Hepatocyte (in vitro differentiated cells): ENCODE results near the gene MAP3K20. TPM values are rescaled to one million over a fixed set of nuclear protein-coding genes. Genes with fewer than 3 reads are reported as not detected.

Source experiments
- DNase-seq: peaks from one replicate; pipeline ENCODE4 v3.0.0-alpha.2; 2016; ENCODE audit warnings: low spot score
- H2AFZ ChIP-seq: fragments of 200-600 bp; sonication (generic); 2 replicates; pipeline ENCODE4 v1.6.0; 2016; ENCODE audit warnings: antibody characterized with exemption, mild to moderate bottlenecking
- H3K27ac ChIP-seq: fragments of 200-600 bp; sonication (generic); 2 replicates; pipeline ENCODE4 v1.5.1; 2016; ENCODE audit warnings: mild to moderate bottlenecking
- H3K27me3 ChIP-seq: fragments of 200-600 bp; sonication (generic); 2 replicates; pipeline ENCODE4 v1.6.1; 2016
- H3K36me3 ChIP-seq: fragments of 200-600 bp; sonication (generic); replicated peaks from 2 replicates; pipeline ENCODE4 v1.5.1; 2016; ENCODE audit warnings: low read depth; ENCODE audit not compliant: insufficient read depth
- H3K4me1 ChIP-seq: fragments of 200-600 bp; sonication (generic); 2 replicates; pipeline ENCODE4 v1.5.1; 2016; ENCODE audit warnings: mild to moderate bottlenecking, moderate library complexity; ENCODE audit not compliant: insufficient read depth
- H3K4me2 ChIP-seq: fragments of 200-600 bp; sonication (generic); 2 replicates; pipeline ENCODE4 v1.6.0; 2016
- H3K4me3 ChIP-seq: fragments of 200-600 bp; sonication (generic); 2 replicates; pipeline ENCODE4 v1.5.1; 2016; ENCODE audit warnings: mild to moderate bottlenecking
- H3K79me2 ChIP-seq: fragments of 200-600 bp; sonication (generic); 2 replicates; pipeline ENCODE4 v1.6.0; 2017; ENCODE audit warnings: mild to moderate bottlenecking
- H3K9me2 ChIP-seq: fragments of 200-600 bp; sonication (generic); replicated peaks from 2 replicates; pipeline ENCODE4 v1.6.0; 2017; ENCODE audit warnings: mild to moderate bottlenecking; ENCODE audit not compliant: insufficient read depth
- H3K9me3 ChIP-seq: fragments of 200-600 bp; sonication (generic); 2 replicates; pipeline ENCODE4 v1.5.1; 2016; ENCODE audit warnings: low read depth, mild to moderate bottlenecking
- H4K20me1 ChIP-seq: fragments of 200-600 bp; sonication (generic); 2 replicates; pipeline ENCODE4 v1.6.0; 2016; ENCODE audit warnings: mild to moderate bottlenecking; ENCODE audit not compliant: insufficient read depth, poor library complexity, severe bottlenecking
- CTCF ChIP-seq: fragments of 200-600 bp; sonication (generic); IDR thresholded peaks from 2 replicates; pipeline ENCODE4 v1.5.1; 2016; ENCODE audit warnings: antibody characterized with exemption, mild to moderate bottlenecking; ENCODE audit not compliant: poor library complexity
- EZH2 ChIP-seq: fragments of 200-600 bp; sonication (generic); IDR thresholded peaks from 2 replicates; pipeline ENCODE4 v1.6.1; 2016; ENCODE audit warnings: antibody characterized with exemption, mild to moderate bottlenecking, borderline replicate concordance
- EZH2phosphoT487 ChIP-seq: fragments of 200-600 bp; sonication (generic); IDR thresholded peaks from one replicate; pipeline ENCODE4 v1.6.1; 2018; ENCODE audit warnings: antibody characterized with exemption, mild to moderate bottlenecking, low read depth, moderate library complexity; ENCODE audit not compliant: unreplicated experiment, severe bottlenecking
- WGBS: methylation state at CpG from one replicate; pipeline ENCODE4 v1.1.6; 2016; ENCODE audit warnings: low lambda C conversion rate; ENCODE audit errors: missing lambda C conversion rate; 5-methylcytosine and 5-hydroxymethylcytosine counted together
- polyA plus RNA-seq: library from polyadenylated mRNA; unstranded; fragments of >200 nt; fragmentation: Nextera tagmentation; extraction: Ambion mirVana; gene quantifications from 2 replicates; pipeline ENCODE4 v1.2.1, GENCODE V29; 2016
- total RNA-seq: library from RNA; depleted of rRNA; stranded (reverse); fragments of >200 nt; gene quantifications from 2 replicates; pipeline ENCODE4 v1.2.3, GENCODE V29; 2014

MAP3K20 gene
- total and polyA plus RNA-seq, 2 experiments from 2014 or later = 16.5 to 23.3 TPM

- Histone ChIP-seq H3K4me3 (no peak overlapping the region), H4K20me1 (no peaks in the 10 kb centered on the region), H3K9me3 (peaks cover 4% of the 10 kb centered on the region), H3K79me2 (peaks cover 30% of the 10 kb centered on the region), H3K9me2 (no peaks in the 10 kb centered on the region), H3K4me1 (peaks cover 8% of the 10 kb centered on the region), H3K36me3 (no peaks in the 10 kb centered on the region), H3K4me2 (no peak overlapping the region), H2AFZ (no peak overlapping the region), H3K27me3 (no peaks in the 10 kb centered on the region), H3K27ac (no peak overlapping the region)
- 89% methylated on average over 1 of the region's 1 CpG for WGBS
- TF ChIP-seq CTCF = no peak
- TF ChIP-seq EZH2phosphoT487 = no peak
- TF ChIP-seq EZH2 = no peak
- no peak for DNase-seq
These were observed 19.7 kb downstream of the MAP3K20 start for GRCh38 chr2:173095356-173095755.

- Histone ChIP-seq H3K4me3 (no peak overlapping the region), H3K4me1 (no peaks in the 10 kb centered on the region), H3K4me2 (no peak overlapping the region), H3K79me2 (peaks cover 31% of the 10 kb centered on the region), H3K36me3 (no peaks in the 10 kb centered on the region), H2AFZ (no peak overlapping the region), H3K9me2 (no peaks in the 10 kb centered on the region), H3K9me3 (peaks cover 4% of the 10 kb centered on the region), H3K27ac (no peak overlapping the region), H4K20me1 (no peaks in the 10 kb centered on the region), H3K27me3 (no peaks in the 10 kb centered on the region)
- no peak for DNase-seq
- TF ChIP-seq CTCF (no peak), EZH2phosphoT487 (no peak), EZH2 (no peak)
- WGBS = 93% methylated on average over 2 of the region's 2 CpGs
These were observed 23.6 kb downstream of the MAP3K20 start for GRCh38 chr2:173099271-173099670.

GRCh38 chr2:173099804-173100203, 24.2 kb downstream of the MAP3K20 start:
- Histone ChIP-seq H3K79me2 (peaks cover 30% of the 10 kb centered on the region), H3K4me1 (no peaks in the 10 kb centered on the region), H3K4me2 (no peak overlapping the region), H4K20me1 (no peaks in the 10 kb centered on the region), H3K9me2 (no peaks in the 10 kb centered on the region), H3K4me3 (no peak overlapping the region), H3K9me3 (peaks cover 4% of the 10 kb centered on the region), H3K36me3 (no peaks in the 10 kb centered on the region), H3K27me3 (no peaks in the 10 kb centered on the region), H2AFZ (no peak overlapping the region), H3K27ac (no peak overlapping the region)
- no peak for DNase-seq
- 100% methylated on average over 2 of the region's 2 CpGs for WGBS
- no peak for TF ChIP-seq CTCF
- no peak for TF ChIP-seq EZH2phosphoT487
- no peak for TF ChIP-seq EZH2

GRCh38 chr2:173101687-173102086, 26.0 kb downstream of the MAP3K20 start:
- no peaks in the 10 kb centered on the region for H3K9me3 ChIP-seq
- H3K27me3 ChIP-seq = no peaks in the 10 kb centered on the region
- no peaks in the 10 kb centered on the region for H3K36me3 ChIP-seq
- 85% methylated on average over 3 of the region's 3 CpGs for WGBS
- H3K4me3 ChIP-seq = no peak overlapping the region
- DNase-seq = no peak
- no peak for TF ChIP-seq EZH2phosphoT487
- TF ChIP-seq CTCF = no peak
- TF ChIP-seq EZH2 = no peak
- no peaks in the 10 kb centered on the region for H3K9me2 ChIP-seq
- H3K4me2 ChIP-seq = no peak overlapping the region
- no peaks in the 10 kb centered on the region for H4K20me1 ChIP-seq
- no peak overlapping the region for H3K27ac ChIP-seq
- H2AFZ ChIP-seq = no peak overlapping the region
- peaks cover 24% of the 10 kb centered on the region for H3K79me2 ChIP-seq
- no peaks in the 10 kb centered on the region for H3K4me1 ChIP-seq
